ENCODE results near the gene PCAT6. TPM values are rescaled to one million over a fixed set of nuclear protein-coding genes. Genes with fewer than 3 reads are reported as not detected.
A peak's percentile ranks its signal among the peaks of the same experiment; 100 is the strongest.

Gene PCAT6
- total and polyA plus RNA-seq, 2 donors (not counting 3 experiments of a cell fraction or from before 2014, with no cell fraction given) = 1.7 to 2.4 TPM

DNA sequence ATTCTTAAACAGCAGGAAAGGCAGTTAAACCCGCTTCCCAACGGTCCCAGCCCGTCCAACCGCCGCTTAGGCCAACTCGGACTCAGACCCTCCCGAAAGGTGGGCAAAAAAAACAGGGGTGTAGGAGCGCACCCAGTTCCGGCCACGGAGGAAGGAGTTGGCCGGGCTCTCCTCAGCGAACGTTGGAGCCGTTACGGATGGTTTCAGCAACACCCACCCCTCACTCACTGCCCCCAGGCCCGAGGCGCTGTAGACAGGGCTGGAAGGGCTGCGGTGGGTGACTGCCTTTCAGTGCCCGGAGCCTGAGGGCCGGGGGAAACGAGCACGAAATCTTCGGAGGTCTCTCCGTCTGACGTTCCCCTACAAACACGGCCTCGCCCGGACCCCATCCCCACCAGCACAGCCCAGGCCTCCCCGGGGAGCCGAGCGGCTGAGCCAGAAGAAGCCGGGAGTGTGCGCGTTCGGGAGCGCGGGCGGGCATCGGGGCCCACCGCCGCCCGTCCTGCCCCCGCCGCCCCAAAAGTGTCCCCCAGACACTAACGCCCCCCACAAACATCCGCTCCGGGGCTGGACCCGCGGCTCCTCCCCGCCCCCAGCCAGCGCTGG lies 3.8 kb upstream of the PCAT6 start:
- Histone ChIP-seq H3K4me1 (ENCODE audit: control insufficient read depth, extremely low read depth, insufficient read depth, low read length) (peaks cover 13% of the 10 kb centered on the region), H3K27ac (ENCODE audit: insufficient read depth, low read depth, low read length) (peak overlapping the region; percentile 19), H2AFZ (ENCODE audit: low read depth, low read length) (peak overlapping the region; percentile 80), H3K79me2 (ENCODE audit: control insufficient read depth, insufficient read depth, low read length) (peaks cover 59% of the 10 kb centered on the region), H3K9ac (replicated peaks; ENCODE audit: extremely low read depth, insufficient read depth, low read length) (peak overlapping the region; percentile 76), H3K4me2 (ENCODE audit: insufficient read depth, low read length) (peak overlapping the region; percentile 75), H3K9me3 (replicated peaks; ENCODE audit: control insufficient read depth, insufficient read depth, low read length) (no peaks in the 10 kb centered on the region), H4K20me1 (replicated peaks; ENCODE audit: control insufficient read depth, extremely low read depth, insufficient read depth, low read length) (peaks cover 11% of the 10 kb centered on the region), H3K4me3 (replicated peaks in 1 of 3; ENCODE audit: insufficient read depth in 1 of 3, low read depth in 1 of 3, low read length in 3 of 3) (peak overlapping the region; percentile 55 to 99 (median 93)), H3K27me3 (ENCODE audit: control insufficient read depth in 2 of 2, insufficient read depth in 2 of 2, low read length in 2 of 2) (peaks cover 3 to 6% of the 10 kb centered on the region in 2 experiments), H3K9me1 (replicated peaks; ENCODE audit: control insufficient read depth, extremely low read depth, insufficient read depth, low read length) (no peaks in the 10 kb centered on the region), H3K36me3 (ENCODE audit: control insufficient read depth in 2 of 2, extremely low read depth in 1 of 2, insufficient read depth in 2 of 2, low read length in 2 of 2) (no peaks in the 10 kb centered on the region)
- DNase-seq (ENCODE audit: low read depth, low spot score) (peak; percentile 36), FAIRE-seq (no peak)
- intact Hi-C loops (cut with micrococcal nuclease) = no loop called here
- CTCF ChIA-PET = interaction anchor here (0.6 kb wide), 1 partner anchor 46 kb away, joined by 4 read pairs; no protein-coding TSS in a partner anchor
- TF ChIP-seq POLR2A (IDR thresholded peaks at IDR 0.05; ENCODE audit: low read depth, low read length) (no peak), EZH2 (IDR thresholded peaks at IDR 0.05; ENCODE audit: borderline replicate concordance, low read depth, low read length, severe bottlenecking) (no peak), MYC (IDR thresholded peaks at IDR 0.05; ENCODE audit: low read depth, low read length) (no peak), GATA2 (IDR thresholded peaks at IDR 0.05; ENCODE audit: insufficient read depth, insufficient read length, low read depth, low read length) (no peak), FOS (IDR thresholded peaks at IDR 0.05; ENCODE audit: borderline replicate concordance, insufficient read depth, low read length) (no peak), JUN (IDR thresholded peaks at IDR 0.05; ENCODE audit: borderline replicate concordance, insufficient read depth, insufficient read length, low read depth) (no peak), POLR2AphosphoS5 (IDR thresholded peaks at IDR 0.05; ENCODE audit: insufficient read depth, low read depth, low read length) (no peak)
- TF ChIP-seq, protein P1, sequence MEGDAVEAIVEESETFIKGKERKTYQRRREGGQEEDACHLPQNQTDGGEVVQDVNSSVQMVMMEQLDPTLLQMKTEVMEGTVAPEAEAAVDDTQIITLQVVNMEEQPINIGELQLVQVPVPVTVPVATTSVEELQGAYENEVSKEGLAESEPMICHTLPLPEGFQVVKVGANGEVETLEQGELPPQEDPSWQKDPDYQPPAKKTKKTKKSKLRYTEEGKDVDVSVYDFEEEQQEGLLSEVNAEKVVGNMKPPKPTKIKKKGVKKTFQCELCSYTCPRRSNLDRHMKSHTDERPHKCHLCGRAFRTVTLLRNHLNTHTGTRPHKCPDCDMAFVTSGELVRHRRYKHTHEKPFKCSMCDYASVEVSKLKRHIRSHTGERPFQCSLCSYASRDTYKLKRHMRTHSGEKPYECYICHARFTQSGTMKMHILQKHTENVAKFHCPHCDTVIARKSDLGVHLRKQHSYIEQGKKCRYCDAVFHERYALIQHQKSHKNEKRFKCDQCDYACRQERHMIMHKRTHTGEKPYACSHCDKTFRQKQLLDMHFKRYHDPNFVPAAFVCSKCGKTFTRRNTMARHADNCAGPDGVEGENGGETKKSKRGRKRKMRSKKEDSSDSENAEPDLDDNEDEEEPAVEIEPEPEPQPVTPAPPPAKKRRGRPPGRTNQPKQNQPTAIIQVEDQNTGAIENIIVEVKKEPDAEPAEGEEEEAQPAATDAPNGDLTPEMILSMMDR (IDR thresholded peaks at IDR 0.05; ENCODE audit: extremely low read depth in 1 of 2, insufficient read depth in 1 of 2, low read depth in 1 of 2, low read length in 2 of 2) = no peak
- TF ChIP-seq, protein P2, sequence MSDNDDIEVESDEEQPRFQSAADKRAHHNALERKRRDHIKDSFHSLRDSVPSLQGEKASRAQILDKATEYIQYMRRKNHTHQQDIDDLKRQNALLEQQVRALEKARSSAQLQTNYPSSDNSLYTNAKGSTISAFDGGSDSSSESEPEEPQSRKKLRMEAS (IDR thresholded peaks at IDR 0.05; ENCODE audit: insufficient read depth, insufficient read length) = no peak
- BruUV-seq (replicated peaks) = no TSS peak
- dilution Hi-C loops (cut with MboI; ENCODE audit: extremely low pct_ligation_motif_present, low sequenced_read_pairs) = no loop called here
- POLR2A ChIA-PET = no interaction called here
